WTC11 (cell line): Measurements from ENCODE around the gene SHC3.

Experiments
- ATF6 ChIP-seq: sonication (generic); formaldehyde crosslinking; IDR thresholded peaks from 2 replicates; pipeline ENCODE4 v1.8.1; 2023; ENCODE audit warnings: mild to moderate bottlenecking, missing genetic modification reagents
- E2F1 ChIP-seq: sonication (generic); formaldehyde crosslinking; IDR thresholded peaks from 2 replicates; pipeline ENCODE4 v1.8.0; 2022; ENCODE audit warnings: mild to moderate bottlenecking, missing genetic modification reagents
- GRHL2 ChIP-seq: fragments of 250-450 bp; sonication (Bioruptor Pico); IDR thresholded peaks from 2 replicates; pipeline ENCODE4 v1.8.0; 2022; ENCODE audit warnings: mild to moderate bottlenecking, moderate library complexity; ENCODE audit not compliant: insufficient replicate concordance, severe bottlenecking
- IRF2 ChIP-seq: sonication (generic); formaldehyde crosslinking; IDR thresholded peaks from 2 replicates; pipeline ENCODE4 v1.8.0; 2022; ENCODE audit warnings: low read depth, missing genetic modification reagents, borderline replicate concordance
- JUN ChIP-seq: sonication (generic); formaldehyde crosslinking; IDR thresholded peaks from 2 replicates; pipeline ENCODE4 v1.8.0; 2023; ENCODE audit warnings: mild to moderate bottlenecking, missing genetic modification reagents
- NFYB ChIP-seq: sonication (generic); formaldehyde crosslinking; conservative IDR thresholded peaks from 2 replicates; pipeline ENCODE4 v1.8.0; 2022; ENCODE audit warnings: low read depth, missing genetic modification reagents
- PRDM15 ChIP-seq: sonication (generic); formaldehyde crosslinking; IDR thresholded peaks from 2 replicates; pipeline ENCODE4 v1.8.0; 2022; ENCODE audit warnings: missing genetic modification reagents
- PREB ChIP-seq: sonication (generic); formaldehyde crosslinking; IDR thresholded peaks from 2 replicates; pipeline ENCODE4 v1.8.1; 2022; ENCODE audit warnings: mild to moderate bottlenecking, missing genetic modification reagents, moderate library complexity, borderline replicate concordance
- ZNF138 ChIP-seq: sonication (generic); formaldehyde crosslinking; conservative IDR thresholded peaks from 2 replicates; pipeline ENCODE4 v1.8.1; 2022; ENCODE audit warnings: mild to moderate bottlenecking, moderate library complexity, missing genetic modification reagents
- ZNF219 ChIP-seq: sonication (generic); formaldehyde crosslinking; IDR thresholded peaks from 2 replicates; pipeline ENCODE4 v1.8.0; 2023; ENCODE audit warnings: missing genetic modification reagents, mild to moderate bottlenecking, borderline replicate concordance
- ZNF232 ChIP-seq: sonication (generic); formaldehyde crosslinking; IDR thresholded peaks from 2 replicates; pipeline ENCODE4 v1.8.0; 2022; ENCODE audit warnings: mild to moderate bottlenecking, missing genetic modification reagents
- TF ChIP-seq, protein P1 (sequence below): fragments of 200-600 bp; IDR thresholded peaks from 2 replicates; pipeline ENCODE4 v1.8.0; 2022; ENCODE audit warnings: antibody characterized with exemption
- TF ChIP-seq, protein P2 (sequence below): sonication (generic); formaldehyde crosslinking; IDR thresholded peaks from 2 replicates; pipeline ENCODE4 v1.8.1; 2023; ENCODE audit warnings: mild to moderate bottlenecking, missing genetic modification reagents, moderate library complexity
- TF ChIP-seq, protein P3 (sequence below): sonication (generic); formaldehyde crosslinking; IDR thresholded peaks from 2 replicates; pipeline ENCODE4 v1.8.0; 2022; ENCODE audit warnings: mild to moderate bottlenecking, missing genetic modification reagents

- TF ChIP-seq, protein P1, sequence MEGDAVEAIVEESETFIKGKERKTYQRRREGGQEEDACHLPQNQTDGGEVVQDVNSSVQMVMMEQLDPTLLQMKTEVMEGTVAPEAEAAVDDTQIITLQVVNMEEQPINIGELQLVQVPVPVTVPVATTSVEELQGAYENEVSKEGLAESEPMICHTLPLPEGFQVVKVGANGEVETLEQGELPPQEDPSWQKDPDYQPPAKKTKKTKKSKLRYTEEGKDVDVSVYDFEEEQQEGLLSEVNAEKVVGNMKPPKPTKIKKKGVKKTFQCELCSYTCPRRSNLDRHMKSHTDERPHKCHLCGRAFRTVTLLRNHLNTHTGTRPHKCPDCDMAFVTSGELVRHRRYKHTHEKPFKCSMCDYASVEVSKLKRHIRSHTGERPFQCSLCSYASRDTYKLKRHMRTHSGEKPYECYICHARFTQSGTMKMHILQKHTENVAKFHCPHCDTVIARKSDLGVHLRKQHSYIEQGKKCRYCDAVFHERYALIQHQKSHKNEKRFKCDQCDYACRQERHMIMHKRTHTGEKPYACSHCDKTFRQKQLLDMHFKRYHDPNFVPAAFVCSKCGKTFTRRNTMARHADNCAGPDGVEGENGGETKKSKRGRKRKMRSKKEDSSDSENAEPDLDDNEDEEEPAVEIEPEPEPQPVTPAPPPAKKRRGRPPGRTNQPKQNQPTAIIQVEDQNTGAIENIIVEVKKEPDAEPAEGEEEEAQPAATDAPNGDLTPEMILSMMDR, result no peak
- TF ChIP-seq, protein P2, sequence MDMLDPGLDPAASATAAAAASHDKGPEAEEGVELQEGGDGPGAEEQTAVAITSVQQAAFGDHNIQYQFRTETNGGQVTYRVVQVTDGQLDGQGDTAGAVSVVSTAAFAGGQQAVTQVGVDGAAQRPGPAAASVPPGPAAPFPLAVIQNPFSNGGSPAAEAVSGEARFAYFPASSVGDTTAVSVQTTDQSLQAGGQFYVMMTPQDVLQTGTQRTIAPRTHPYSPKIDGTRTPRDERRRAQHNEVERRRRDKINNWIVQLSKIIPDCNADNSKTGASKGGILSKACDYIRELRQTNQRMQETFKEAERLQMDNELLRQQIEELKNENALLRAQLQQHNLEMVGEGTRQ (CRISPR knock-in tag), result no peak
- TF ChIP-seq PREB (CRISPR knock-in tag), result no peak
- TF ChIP-seq ATF6 (CRISPR knock-in tag), result no peak
- TF ChIP-seq, protein P3, sequence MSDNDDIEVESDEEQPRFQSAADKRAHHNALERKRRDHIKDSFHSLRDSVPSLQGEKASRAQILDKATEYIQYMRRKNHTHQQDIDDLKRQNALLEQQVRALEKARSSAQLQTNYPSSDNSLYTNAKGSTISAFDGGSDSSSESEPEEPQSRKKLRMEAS, result no peak
- no peak for TF ChIP-seq GRHL2 (CRISPR knock-in tag)
- no peak for TF ChIP-seq JUN
- no peak for TF ChIP-seq ZNF232 (CRISPR knock-in tag)
- no peak for TF ChIP-seq NFYB
- no peak for TF ChIP-seq IRF2 (CRISPR knock-in tag)
- no peak for TF ChIP-seq ZNF138 (CRISPR knock-in tag)
- TF ChIP-seq PRDM15 (CRISPR knock-in tag), result no peak
- TF ChIP-seq ZNF219 (CRISPR knock-in tag), result no peak
- no peak for TF ChIP-seq E2F1
Observed at GRCh38 chr9:89137542-89138462, 40.8 kb downstream of the SHC3 start.
